Stimulated activated naive CD8-positive, alpha-beta T cell treated with anti-CD3 and anti-CD28 coated beads, Interleukin-15, Interleukin-2, amounts not matched to agents 100 ng/mL and 50 ng/mL, for 24 hours (primary cell): ENCODE measurements around the gene HSH2D.
A peak's percentile ranks its signal among the peaks of the same experiment; 100 is the strongest.
"Not testable (repeated sequence)": the region's sequence is repeated elsewhere in the genome, so short reads cannot be mapped to it uniquely, and the experiment has no call there.

Source experiments
- H3K27ac Mint-ChIP-seq: one replicate; pipeline ENCODE4 v1.8.0; 2021; ENCODE audit warnings: mild to moderate bottlenecking, mixed read lengths
- H3K27me3 Mint-ChIP-seq: one replicate; pipeline ENCODE4 v1.8.0; 2021; ENCODE audit warnings: mixed read lengths
- H3K36me3 Mint-ChIP-seq: one replicate; pipeline ENCODE4 v1.8.0; 2021; ENCODE audit warnings: low read depth, mixed read lengths
- H3K4me1 Mint-ChIP-seq: one replicate; pipeline ENCODE4 v1.8.0; 2021; ENCODE audit warnings: low read depth, mixed read lengths
- H3K4me3 Mint-ChIP-seq: one replicate; pipeline ENCODE4 v1.8.0; 2021; ENCODE audit warnings: mild to moderate bottlenecking, mixed read lengths
- H3K9me3 Mint-ChIP-seq: one replicate; pipeline ENCODE4 v1.8.0; 2021; ENCODE audit warnings: mixed read lengths

Gene HSH2D, protein sequence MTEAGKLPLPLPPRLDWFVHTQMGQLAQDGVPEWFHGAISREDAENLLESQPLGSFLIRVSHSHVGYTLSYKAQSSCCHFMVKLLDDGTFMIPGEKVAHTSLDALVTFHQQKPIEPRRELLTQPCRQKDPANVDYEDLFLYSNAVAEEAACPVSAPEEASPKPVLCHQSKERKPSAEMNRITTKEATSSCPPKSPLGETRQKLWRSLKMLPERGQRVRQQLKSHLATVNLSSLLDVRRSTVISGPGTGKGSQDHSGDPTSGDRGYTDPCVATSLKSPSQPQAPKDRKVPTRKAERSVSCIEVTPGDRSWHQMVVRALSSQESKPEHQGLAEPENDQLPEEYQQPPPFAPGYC

DNA sequence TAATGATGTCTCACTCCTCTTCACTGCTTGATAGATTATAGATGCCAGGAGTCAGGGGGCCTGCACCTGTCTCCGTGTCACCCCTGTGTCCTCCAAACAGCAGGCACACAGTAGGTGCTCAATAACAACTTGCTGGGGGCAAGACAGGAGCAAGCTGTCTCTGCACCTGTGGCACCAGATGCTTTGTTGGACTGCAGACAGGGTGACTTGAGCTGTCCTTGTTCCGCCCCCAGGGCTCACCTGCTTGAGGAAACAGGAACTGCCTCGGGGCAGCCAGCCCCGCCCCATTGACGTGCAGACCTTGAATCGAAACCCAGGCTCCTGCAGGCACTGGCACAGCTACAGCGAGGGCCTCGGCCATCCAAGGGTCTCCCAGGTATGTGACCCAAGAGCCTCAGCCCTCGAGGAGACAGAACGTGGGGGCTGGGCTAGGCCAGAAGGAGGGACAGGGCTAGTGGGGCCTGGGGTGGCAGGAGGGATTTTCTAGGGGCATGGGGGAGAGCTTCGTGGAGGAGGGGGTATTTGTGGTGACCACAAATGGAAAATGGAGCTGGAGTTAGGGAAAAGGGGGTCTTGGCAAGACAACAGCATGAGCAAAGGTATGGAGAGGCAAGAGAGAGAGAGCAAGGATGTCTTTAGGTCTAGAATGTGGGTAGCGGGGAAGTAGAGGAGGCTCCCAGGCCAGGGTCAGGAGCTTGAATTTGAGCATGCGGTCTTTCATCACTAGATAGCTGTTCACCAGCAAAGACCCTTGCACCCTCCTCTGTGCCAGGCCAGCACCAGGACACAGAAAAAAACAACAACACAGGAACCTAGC lies at the start of gene HSH2D:
Gene HSH2D, plus strand, starts transcription at position 287 of the 817 bp plus-strand sequence. CDS start 5,066 bp downstream, outside the sequence.
- Mint-ChIP-seq H3K4me1 (peaks cover 52% of the 10 kb centered on the region), H3K4me3 (peak within 1 kb of the TSS; percentile 94), H3K36me3 (peaks cover 5% of the 10 kb centered on the region), H3K27me3 (no peaks in the 10 kb centered on the region), H3K27ac (peak within 1 kb of the TSS; percentile 98), H3K9me3 (no peaks in the 10 kb centered on the region)

DNA sequence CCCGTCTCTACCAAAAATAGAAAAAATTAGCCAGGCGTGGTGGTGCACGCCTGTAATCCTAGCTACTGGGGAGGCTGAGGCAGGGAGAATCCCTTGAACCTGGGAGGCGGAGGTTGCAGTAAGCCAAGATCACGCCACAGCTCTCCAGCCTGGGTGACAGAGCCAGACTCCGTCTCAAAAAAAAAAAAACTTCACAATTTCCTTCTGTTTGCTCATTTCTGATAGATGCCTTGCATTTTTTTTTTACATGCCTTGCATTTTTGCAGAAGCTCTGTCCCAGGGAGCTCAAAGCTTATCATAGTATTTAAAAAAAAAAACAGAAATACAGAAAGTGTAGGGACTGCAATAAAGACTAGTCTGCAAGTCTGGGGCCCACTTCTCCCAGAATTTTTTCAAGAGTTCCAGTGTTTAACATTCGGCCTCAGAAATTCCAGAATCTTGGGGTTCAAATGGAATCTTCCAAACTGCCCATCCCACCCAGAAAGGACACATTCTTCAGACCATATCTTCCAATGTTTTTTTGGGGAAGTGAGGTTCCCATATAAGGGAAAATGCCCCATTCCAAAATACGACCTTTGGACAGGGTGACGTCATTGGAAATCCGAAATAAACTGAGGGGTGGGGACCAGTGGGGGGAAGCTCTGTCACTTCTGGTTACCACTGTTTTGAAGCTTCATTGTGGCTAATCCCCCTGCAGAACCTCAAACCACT lies 49.0 kb upstream of the HSH2D start:
- Mint-ChIP-seq H3K27me3 (no peaks in the 10 kb centered on the region), H3K27ac (peak overlapping the region; percentile 94), H3K4me1 (peaks cover 43% of the 10 kb centered on the region), H3K36me3 (peaks cover 88% of the 10 kb centered on the region), H3K9me3 (no peaks in the 10 kb centered on the region), H3K4me3 (peak overlapping the region; percentile 63)

DNA sequence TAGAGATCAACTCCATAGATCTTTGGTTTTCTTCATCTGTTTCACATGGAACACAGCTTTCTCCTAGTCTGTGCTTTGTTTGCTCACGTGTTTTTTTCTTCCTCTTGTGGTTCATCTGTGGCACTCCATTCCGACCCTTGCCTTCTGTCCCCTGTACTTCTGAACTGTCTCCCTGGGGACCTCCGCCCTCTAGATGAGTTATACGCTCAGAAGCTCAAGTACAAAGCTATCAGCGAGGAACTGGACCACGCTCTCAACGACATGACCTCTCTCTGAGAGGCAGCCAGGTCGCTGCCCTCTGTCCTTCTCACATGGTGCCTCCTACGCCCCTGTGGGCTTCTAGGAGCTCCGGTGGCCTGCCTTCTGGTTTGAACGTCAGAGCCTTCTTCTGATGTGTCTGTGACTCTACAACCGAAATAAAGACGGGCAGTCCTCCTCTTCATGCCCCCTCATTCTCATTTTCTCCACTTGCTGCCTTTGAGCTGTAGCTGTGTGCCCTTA lies 48.4 kb upstream of the HSH2D start:
- no peaks in the 10 kb centered on the region for H3K27me3 Mint-ChIP-seq
- H3K9me3 Mint-ChIP-seq = no peaks in the 10 kb centered on the region
- H3K4me3 Mint-ChIP-seq = peak overlapping the region; percentile 63
- peaks cover 89% of the 10 kb centered on the region for H3K36me3 Mint-ChIP-seq
- H3K27ac Mint-ChIP-seq = peak overlapping the region; percentile 94
- H3K4me1 Mint-ChIP-seq = peaks cover 43% of the 10 kb centered on the region

DNA sequence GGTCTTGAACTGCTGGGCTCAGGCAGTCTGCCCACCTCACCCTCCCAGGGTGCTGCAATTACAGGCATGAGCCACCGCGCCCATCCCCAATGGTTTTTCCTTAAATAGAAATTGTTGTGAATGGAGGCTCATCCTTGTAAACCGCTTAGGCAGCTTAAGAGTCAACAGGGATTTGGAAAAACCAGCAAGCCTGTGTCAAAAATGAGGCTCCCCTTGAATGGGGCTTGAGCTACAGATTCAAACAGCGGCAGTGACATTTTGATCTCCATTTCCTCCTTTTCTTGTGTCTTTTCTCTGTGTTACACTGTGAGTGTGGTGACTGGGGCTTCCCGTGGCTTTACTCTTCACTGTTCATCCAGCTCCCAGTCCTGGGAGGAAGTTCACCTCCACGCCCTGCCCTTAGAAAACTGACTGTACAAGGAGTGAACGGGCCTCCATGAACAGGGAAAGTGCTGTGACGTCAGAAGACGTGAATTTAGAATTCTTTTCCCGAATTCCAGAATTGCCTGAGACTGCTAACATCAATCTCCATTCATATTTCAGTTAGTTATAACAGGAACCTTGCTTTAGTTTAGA lies 47.1 kb upstream of the HSH2D start:
- no peaks in the 10 kb centered on the region for H3K9me3 Mint-ChIP-seq
- no peaks in the 10 kb centered on the region for H3K27me3 Mint-ChIP-seq
- H3K36me3 Mint-ChIP-seq = peaks cover 83% of the 10 kb centered on the region
- H3K27ac Mint-ChIP-seq = peak overlapping the region; percentile 83
- H3K4me3 Mint-ChIP-seq = peak overlapping the region; percentile 51
- peaks cover 43% of the 10 kb centered on the region for H3K4me1 Mint-ChIP-seq

DNA sequence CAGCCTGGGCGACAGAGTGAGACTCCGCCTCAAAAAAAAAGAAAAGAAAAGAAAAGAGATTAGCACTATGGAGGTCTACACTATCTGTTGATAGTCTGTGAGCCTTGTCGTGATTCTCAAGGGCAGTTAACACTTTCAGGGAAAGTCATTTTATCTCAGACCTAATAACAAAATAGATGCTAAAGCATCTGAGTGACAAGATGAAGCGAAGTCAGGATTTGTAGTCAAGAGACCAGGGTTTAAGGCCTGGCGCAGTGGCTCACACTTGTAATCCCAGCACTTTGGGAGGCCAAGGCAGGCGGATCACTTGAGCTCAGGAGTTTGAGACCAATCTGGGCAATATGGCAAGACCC lies 45.1 kb upstream of the HSH2D start:
- Mint-ChIP-seq H3K36me3 (peaks cover 78% of the 10 kb centered on the region), H3K27me3 (no peaks in the 10 kb centered on the region), H3K9me3 (no peaks in the 10 kb centered on the region), H3K27ac (peak overlapping the region; percentile 26), H3K4me3 (no peak overlapping the region), H3K4me1 (peaks cover 37% of the 10 kb centered on the region)

DNA sequence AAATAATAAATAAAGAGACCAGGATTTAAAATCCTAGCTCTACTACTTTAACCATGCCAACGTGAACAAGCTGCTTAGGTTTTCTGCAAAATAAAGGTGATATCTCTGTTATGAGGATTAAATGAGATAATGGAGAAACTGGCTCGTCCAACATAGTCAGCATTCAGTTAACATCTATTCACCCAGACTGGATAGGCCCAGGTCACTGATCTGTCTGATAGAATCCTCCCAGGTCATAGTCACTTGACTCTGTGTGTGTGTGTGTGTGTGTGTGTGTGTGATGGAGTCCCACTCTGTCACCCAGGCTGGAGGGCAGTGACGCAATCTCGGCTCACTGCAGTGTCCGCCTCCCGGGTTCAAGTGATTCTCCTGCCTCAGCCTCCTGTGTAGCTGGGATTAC lies 44.7 kb upstream of the HSH2D start:
- Mint-ChIP-seq H3K27ac (no peak overlapping the region), H3K9me3 (no peaks in the 10 kb centered on the region), H3K27me3 (no peaks in the 10 kb centered on the region), H3K36me3 (peaks cover 77% of the 10 kb centered on the region), H3K4me3 (no peak overlapping the region), H3K4me1 (peaks cover 32% of the 10 kb centered on the region)

DNA sequence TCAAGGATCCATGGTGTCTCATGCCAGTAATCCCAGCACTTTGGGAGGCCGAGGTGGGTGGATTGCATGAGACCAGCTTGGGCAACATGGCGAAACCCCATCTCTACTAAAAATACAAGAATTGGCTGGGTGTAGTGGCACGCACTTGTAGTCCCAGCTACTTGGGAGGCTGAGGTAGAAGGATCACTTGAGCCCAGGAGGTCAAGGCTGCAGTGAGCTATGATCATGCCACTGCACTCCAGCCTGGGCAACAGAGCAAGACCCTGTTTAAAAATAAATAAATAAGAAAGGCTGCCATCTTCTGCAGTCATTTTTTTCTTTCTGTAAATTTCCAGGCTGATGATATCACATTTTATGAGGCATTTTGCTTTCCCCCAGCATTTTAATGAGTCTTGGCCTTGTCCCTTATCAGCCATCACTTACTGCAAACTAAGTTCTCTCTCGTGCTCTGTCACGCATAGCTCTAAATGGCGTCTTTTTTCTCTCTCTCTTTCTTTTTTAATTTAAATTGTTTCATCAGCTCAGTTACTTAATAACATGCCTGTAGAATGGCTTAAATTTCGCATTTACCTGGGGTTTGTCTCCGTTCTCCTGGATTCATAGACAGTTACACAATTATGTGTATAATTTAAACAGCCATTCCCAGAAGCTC lies 44.0 kb upstream of the HSH2D start:
- peaks cover 71% of the 10 kb centered on the region for H3K36me3 Mint-ChIP-seq
- H3K27me3 Mint-ChIP-seq, H3K9me3 Mint-ChIP-seq, H3K4me3 Mint-ChIP-seq: not testable (repeated sequence)
- peaks cover 30% of the 10 kb centered on the region for H3K4me1 Mint-ChIP-seq
- H3K27ac Mint-ChIP-seq = peak overlapping the region; percentile 26

DNA sequence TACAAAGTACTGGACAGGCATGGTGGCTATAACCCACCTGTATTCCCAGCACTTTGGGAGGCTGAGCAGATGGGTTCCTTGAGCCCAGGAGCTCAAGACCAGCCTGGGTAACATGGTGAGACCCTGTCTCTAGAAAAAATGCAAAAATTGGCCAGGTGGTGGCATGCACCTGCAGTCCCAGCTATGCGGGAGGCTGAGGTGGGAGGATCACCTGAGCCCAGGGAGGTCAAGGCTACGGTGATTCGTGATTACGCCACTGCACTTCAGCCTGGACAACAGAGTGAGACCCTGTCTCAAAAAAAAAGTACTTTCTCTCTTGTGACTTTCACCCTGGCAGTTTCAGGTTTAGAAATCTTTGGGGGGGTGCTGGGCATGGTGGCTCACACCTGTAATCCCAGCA lies 43.0 kb upstream of the HSH2D start:
- H3K9me3 Mint-ChIP-seq = no peaks in the 10 kb centered on the region
- peaks cover 24% of the 10 kb centered on the region for H3K4me1 Mint-ChIP-seq
- no peaks in the 10 kb centered on the region for H3K27me3 Mint-ChIP-seq
- H3K36me3 Mint-ChIP-seq = peaks cover 60% of the 10 kb centered on the region
- no peak overlapping the region for H3K4me3 Mint-ChIP-seq
- no peak overlapping the region for H3K27ac Mint-ChIP-seq

DNA sequence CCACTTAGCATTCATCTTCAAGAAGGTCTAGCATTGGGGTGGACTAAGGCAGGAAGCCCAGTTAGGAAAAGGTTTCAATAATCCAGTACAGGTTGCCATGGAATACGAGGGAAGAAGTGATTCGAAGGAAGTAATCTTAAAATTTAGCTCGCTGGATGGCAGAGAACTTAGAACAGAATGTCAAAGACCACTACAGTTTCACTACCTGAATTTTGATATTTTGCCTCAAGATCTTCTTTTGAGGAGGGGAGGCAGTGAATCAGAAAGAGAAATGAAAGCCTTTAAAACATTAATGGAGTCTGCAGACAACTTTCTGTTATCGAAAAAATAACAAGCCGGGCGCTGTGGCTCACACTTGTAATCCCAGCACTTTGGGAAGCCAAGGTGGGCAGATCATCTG lies 38.8 kb upstream of the HSH2D start:
- Mint-ChIP-seq H3K27me3 (no peaks in the 10 kb centered on the region), H3K4me3 (no peak overlapping the region), H3K4me1 (peaks cover 9% of the 10 kb centered on the region), H3K27ac (no peak overlapping the region), H3K36me3 (peaks cover 23% of the 10 kb centered on the region), H3K9me3 (no peaks in the 10 kb centered on the region)

DNA sequence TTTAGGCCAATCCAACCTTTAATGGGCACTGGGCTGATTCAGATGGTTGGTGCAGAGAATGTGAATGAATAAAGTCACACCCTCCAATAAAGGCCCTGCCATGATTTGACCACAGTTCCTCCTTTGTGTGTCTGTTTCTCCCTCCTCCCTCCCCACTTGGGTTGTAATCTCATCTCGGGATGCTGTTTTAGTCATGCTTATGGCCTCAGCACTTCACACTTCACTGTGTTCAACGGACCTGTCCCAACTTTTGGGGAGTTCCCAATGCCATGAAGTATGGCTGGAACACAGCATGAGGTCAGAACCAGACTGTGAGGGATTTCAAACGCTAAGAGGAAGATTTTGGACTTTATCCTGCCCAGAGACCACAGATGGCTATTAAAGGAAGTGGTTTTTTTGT lies 37.4 kb upstream of the HSH2D start:
- peak overlapping the region; percentile 79 for H3K27ac Mint-ChIP-seq
- H3K27me3 Mint-ChIP-seq = no peaks in the 10 kb centered on the region
- peaks cover 17% of the 10 kb centered on the region for H3K36me3 Mint-ChIP-seq
- H3K4me3 Mint-ChIP-seq = no peak overlapping the region
- no peaks in the 10 kb centered on the region for H3K9me3 Mint-ChIP-seq
- peaks cover 12% of the 10 kb centered on the region for H3K4me1 Mint-ChIP-seq

DNA sequence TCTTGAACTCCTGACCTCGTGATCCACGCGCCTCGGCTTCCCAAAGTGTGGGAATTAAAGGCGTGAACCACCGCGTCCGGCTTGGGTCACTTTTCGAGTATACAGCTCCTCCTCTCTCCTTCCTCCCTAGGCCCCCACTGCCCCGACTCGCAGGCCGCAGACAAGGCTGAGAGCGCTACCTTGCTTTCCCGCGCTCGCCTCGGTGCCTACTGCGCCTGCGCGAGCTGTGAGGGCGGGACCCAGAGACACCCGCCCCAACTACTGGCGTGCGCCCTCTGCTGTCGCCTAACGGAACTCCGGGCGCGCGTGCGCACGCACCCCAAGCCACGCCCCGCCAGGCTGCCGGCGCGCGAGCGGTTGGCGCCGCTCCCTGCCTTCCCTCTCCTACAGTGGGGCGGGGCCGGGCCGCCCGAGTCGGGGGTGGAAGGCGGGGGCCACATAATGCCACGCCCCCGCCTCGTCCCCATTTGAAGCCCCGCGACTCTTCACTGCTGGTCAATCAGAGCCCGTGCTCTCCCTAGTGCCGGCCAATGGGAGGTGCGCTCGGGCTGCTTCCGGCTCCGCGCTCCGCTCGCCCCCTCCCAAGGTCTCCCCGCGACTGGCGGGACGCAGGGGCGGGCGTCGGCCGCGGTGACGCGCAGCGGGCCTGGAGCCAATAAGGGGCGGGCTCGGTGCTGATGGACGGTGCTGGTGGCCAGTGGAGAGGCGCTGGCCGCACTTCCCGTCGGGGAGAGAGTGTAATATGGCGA lies 32.2 kb upstream of the HSH2D start, which contains the start of gene RAB8A:
Gene RAB8A, plus strand, starts transcription at position 730 of the 749 bp plus-strand sequence. Its CDS starts 13 bp downstream, at position 743.
- no peaks in the 10 kb centered on the region for H3K9me3 Mint-ChIP-seq
- H3K27ac Mint-ChIP-seq = peak within 1 kb of the TSS; percentile 96
- peaks cover 15% of the 10 kb centered on the region for H3K36me3 Mint-ChIP-seq
- H3K4me1 Mint-ChIP-seq = peaks cover 40% of the 10 kb centered on the region
- no peaks in the 10 kb centered on the region for H3K27me3 Mint-ChIP-seq
- H3K4me3 Mint-ChIP-seq = peak within 1 kb of the TSS; percentile 87

DNA sequence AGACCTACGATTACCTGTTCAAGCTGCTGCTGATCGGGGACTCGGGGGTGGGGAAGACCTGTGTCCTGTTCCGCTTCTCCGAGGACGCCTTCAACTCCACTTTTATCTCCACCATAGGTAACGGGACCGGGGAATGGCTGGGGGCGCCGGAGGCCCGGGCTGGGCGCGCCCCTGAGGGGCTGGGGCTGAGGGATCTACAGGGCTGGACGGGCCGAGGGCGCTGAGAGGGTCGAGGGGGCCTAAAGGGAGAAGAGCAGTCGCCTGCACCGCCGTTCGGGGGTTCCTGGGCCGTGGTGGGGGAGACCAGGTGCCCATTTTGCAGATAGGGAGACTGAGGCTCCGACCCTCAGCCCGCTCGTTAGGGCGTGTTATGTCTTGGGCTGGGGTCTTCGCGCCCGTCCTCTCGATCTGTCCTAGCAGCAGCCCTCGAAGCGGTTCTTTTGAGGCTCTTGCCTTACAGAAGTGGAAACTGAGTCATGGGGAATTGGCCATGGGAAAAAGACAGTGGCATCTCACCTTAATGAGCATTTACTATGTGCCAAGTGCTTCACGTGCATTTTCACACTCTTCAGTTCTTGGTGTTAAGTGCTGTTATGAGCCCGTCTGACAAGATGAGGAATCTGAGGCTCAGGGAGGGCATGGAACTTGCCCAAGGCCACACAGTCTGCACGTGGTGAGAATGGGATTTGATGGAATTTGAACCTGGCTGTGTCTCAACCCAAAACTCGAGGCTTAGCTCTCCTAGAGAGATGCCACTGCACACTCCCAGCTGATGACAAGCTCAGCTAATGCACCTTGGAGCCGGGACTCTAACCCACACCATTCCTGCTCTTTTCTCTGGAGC lies 31.4 kb upstream of the HSH2D start:
- peak overlapping the region; percentile 87 for H3K27ac Mint-ChIP-seq
- H3K4me3 Mint-ChIP-seq = peak overlapping the region; percentile 87
- H3K9me3 Mint-ChIP-seq = no peaks in the 10 kb centered on the region
- H3K27me3 Mint-ChIP-seq = no peaks in the 10 kb centered on the region
- peaks cover 47% of the 10 kb centered on the region for H3K4me1 Mint-ChIP-seq
- peaks cover 19% of the 10 kb centered on the region for H3K36me3 Mint-ChIP-seq

DNA sequence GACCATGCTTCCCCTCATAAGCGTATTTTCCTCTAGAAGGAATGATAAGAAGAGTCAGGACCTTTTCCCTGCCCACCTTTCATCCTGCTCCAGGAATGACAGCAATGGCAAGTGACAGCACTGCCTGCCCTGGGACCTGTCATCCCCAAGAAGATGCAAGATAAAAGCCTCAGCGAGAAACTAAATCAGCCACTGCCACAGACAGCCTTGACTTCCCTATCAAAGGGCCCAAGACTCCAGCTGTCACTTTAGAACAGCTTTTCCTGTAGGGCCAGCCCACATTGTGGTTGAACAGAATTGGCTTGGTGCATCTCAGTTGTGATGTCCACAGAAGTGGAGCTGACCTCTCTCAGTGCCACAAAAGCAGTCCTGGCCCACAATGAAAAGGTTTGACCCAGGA lies 30.7 kb upstream of the HSH2D start:
- H3K4me3 Mint-ChIP-seq = peak overlapping the region; percentile 87
- peaks cover 53% of the 10 kb centered on the region for H3K4me1 Mint-ChIP-seq
- no peaks in the 10 kb centered on the region for H3K27me3 Mint-ChIP-seq
- H3K9me3 Mint-ChIP-seq = no peaks in the 10 kb centered on the region
- peaks cover 26% of the 10 kb centered on the region for H3K36me3 Mint-ChIP-seq
- H3K27ac Mint-ChIP-seq = peak overlapping the region; percentile 87
